GM15510 (cell line): Measurements from ENCODE around the gene RPLP1.

Experiments
- POLR2A ChIP-seq: IDR thresholded peaks from 3 replicates; pipeline ENCODE4 v1.6.1; 2011; ENCODE audit warnings: borderline replicate concordance; ENCODE audit not compliant: insufficient read length; ENCODE audit errors: extremely low read depth

Gene RPLP1

GRCh38 chr15:69491038-69491505 is 38.5 kb downstream of the RPLP1 start:
- TF ChIP-seq POLR2A, result no peak

- no peak for TF ChIP-seq POLR2A
Measured at GRCh38 chr15:69493406-69493805, 40.8 kb downstream of the RPLP1 start.

GRCh38 chr15:69496001-69496400 is 43.4 kb downstream of the RPLP1 start:
- TF ChIP-seq POLR2A, result no peak

- TF ChIP-seq POLR2A, result no peak
Measured at GRCh38 chr15:69497076-69497475, 44.5 kb downstream of the RPLP1 start.

- TF ChIP-seq POLR2A, result no peak
Measured at GRCh38 chr15:69497667-69498066, 45.0 kb downstream of the RPLP1 start.

GRCh38 chr15:69498282-69498681 is 45.7 kb downstream of the RPLP1 start:
- no peak for TF ChIP-seq POLR2A

GRCh38 chr15:69498987-69499386 is 46.4 kb downstream of the RPLP1 start:
- no peak for TF ChIP-seq POLR2A

GRCh38 chr15:69499521-69500211 is 47.0 kb downstream of the RPLP1 start:
- TF ChIP-seq POLR2A, result no peak

GRCh38 chr15:69500339-69500738 is 47.7 kb downstream of the RPLP1 start:
- TF ChIP-seq POLR2A, result no peak

- no peak for TF ChIP-seq POLR2A
Measured at GRCh38 chr15:69501456-69501855, 48.8 kb downstream of the RPLP1 start.

- TF ChIP-seq POLR2A, result no peak
Measured at GRCh38 chr15:69502470-69503045, 49.9 kb downstream of the RPLP1 start.

- TF ChIP-seq POLR2A, result no peak
Measured at GRCh38 chr15:69504352-69505040, 51.9 kb downstream of the RPLP1 start.
